Measurements from ENCODE around the gene CGB7.
A peak's percentile ranks its signal among the peaks of the same experiment; 100 is the strongest.
"Not testable (repeated sequence)": the region's sequence is repeated elsewhere in the genome, so short reads cannot be mapped to it uniquely, and the experiment has no call there.

CGB7 gene

DNA sequence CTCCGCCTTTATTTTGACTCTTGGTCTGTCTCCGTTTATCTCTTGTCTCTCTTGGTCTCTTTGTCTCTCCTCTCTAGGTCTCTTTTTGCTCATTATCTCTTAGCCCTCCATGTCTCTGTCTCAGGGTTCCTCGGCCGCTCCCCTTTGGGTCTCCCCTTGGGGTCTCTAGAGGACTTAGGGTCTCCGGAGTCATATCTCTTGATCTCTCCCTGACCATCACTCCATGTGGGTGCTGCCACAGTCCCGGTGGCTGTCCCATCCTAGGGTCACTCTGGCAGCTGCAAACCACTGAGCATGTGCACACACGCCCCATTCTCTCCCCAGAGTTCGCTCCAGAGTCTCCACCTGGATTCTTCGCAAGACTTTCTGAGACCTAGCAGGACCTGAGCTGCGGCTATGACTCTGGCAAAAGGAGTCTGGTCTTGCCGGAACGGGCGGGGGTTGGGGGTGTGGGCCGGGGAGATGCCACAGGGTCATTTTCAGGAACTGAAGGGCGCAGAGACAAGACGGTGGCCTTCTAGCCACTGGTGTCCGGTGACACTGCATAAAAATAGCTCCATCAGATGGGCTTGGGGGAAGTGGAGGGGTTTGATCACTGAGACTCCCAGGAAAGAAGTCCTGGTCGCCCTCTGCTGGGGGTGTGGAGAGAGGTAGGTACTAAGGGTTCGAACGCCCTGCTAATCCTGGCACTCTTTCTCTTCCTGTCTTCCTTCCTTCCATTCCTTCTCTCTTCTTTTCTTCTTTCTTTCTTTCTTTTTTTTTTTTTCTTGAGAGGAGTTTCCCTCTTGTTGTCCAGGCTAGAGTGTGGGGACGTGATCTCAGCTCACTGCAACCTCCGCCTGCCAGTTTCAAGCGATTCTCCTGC lies 16.2 kb upstream of the CGB7 start:
- no peak for FAIRE-seq
- DNase-seq (ENCODE audit: low spot score), result no peak

DNA sequence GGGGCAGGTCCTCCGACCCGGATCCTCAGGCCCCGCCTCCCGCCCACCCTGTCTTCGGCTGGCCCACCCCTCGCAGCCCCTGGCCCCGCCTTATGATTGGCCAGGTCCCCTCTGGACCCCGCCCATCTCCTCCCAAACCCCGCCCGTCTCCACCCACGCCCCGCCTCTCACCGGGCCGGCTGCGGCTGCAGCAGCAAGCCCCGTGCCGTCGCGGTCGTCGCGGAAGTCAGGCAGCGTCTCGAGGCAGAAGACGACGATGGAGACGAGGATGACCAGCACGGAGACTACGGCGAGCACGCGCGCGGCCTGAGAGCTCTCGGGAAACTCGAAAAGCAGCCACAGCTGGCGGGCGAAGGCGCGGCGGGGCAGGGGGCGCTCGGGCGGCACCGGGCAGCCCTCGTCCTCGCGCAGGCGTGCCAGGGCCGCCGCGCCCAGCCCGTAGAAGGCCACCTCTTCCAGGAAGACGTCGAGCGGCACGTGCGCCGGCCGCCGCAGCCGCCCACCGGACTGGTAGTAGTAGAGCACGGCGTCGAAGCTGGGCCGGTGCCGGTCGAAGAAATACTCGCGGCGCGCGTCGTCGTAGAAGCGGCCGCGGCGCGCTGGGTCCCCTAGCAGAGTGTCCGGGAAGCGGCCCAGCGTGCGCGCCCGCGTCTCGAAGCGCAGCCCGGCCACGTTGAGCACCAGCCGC lies 14.5 kb upstream of the CGB7 start:
- DNase-seq (ENCODE audit: low spot score), result no peak
- no peak for FAIRE-seq

DNA sequence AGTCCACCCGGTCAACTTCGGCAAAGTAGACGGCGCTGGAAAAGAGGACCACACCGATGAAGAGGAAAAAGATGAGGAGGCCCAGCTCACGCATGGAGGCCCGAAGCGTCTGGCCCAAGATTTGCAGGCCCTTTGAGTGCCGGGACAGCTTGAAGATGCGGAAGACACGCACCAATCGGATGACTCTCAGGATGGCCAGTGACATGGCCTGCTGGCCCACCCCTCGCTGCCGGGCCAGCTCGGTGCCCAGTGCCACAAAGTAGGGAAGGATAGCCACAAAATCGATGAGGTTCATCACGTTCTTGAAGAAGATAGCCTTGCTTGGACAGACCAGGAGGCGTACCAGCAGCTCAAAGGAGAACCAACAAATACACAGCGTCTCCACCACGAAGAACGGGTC lies 12.9 kb upstream of the CGB7 start:
- DNase-seq (ENCODE audit: low spot score) (no peak), FAIRE-seq (no peak)

DNA sequence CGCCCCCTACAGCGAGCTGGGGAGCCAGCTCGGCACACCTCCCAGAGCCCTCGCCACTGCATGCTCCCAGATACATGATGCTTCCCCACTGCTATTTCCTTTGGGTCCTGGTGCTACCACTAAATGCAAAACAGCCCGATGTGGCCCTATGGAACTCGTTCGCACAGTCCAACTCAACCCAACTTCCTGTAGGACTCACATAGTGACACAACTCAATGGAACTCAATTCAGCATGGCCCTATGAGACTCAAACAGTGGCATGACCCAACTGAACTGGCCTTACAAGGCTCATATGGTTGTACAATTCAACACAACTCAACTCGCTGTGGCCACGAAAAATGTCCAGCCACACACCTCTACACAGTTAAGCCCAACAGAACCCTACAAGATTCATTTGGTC lies 11.5 kb upstream of the CGB7 start:
- DNase-seq (ENCODE audit: low spot score) (no peak), FAIRE-seq (no peak)

DNA sequence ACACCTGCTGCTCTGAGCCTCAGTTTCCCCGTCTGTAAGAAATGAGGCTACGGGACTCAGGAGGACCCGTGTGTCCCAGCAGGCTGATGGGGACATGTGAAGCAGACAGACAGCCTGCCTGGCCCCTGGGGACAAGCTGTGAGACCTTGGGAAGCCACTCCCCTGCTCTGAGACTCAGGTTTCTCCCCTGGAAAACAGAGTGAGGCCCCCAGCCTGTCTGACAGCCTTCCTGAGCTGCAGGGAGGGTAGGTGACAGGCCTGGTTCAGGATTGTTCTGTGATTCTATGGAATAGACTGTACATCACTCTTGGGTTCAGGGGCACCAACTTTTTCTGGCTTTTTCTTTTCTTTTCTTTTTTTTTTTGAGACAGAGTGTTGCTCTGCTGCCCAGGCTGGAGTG lies 10.0 kb upstream of the CGB7 start:
- DNase-seq (ENCODE audit: low spot score) (no peak), FAIRE-seq (no peak)

DNA sequence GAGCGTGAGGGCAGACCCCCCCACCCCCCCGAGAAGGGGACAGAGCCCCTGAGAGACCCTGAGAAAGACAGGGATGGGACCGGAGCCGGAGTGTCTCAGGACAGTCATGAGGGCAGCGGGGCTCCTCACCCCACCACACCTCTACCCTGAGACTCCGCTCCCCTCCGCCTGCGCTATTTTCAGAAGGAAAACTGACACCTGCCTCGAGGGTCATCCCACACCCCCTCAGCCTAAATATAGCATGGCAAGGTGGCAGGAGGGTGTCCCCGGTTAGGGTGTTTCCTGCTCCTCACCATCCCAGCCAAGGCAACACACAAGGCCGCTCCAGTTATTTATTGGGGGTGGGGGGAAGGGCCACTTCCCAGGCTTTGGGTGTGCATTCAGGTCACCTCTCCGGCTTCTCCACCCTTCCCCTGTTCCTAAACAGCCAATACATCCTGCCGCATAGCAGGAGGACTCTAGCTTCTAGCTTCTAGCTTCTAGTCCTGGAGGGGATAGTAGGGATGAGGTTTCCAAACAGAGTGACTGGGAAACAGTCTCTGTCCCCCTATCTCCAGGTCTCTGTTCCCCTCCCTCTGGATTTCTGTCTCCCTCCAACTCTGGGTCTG lies 8.5 kb upstream of the CGB7 start:
- DNase-seq (ENCODE audit: low spot score) (no peak), FAIRE-seq (no peak)

DNA sequence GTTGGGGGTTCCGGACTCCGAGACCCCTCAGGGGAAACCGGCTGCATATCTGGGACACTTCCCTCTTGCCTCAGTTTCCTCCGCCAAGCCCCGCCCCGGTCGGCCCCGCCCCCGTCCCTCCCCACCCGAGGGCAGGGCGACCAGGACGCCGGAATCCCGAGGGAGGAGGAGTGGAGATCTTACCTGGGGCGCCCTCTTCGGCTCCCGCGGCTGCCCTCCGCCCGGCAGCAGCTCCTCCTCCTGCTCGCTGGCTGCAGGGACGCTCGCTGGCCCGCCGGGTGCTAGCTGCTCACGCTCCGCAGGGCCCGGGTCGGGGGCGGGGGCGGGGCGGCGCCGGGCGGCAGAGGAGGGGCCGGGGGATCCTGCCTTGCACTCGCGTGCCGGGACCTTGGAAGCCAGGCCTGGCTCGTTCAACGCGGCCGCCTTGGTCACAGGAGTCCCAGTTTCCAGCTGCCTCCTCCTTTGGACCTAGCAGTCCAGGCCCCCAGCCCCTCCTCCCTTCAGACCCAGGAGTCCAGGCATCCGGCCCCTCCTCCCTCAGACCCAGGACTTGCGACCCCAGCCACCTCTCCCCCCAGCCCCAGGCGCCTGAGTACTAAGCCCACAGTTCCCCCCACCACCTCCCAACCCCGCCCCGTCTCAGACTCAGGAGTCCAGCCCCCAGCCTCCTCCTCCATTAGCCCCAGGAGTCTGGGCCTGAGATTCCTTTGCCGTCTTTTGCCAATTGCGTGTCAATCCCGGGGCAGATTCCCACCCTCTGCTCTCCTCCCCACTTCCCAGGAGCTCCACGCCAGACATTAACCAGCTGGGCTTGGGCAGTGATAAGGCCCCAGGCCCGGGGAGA lies 7.4 kb upstream of the CGB7 start, which contains the start of gene NTF4:
Gene NTF4 (minus strand): TSS at position 51 of the 844 bp plus-strand sequence. CDS start 2,821 bp downstream, outside the sequence.
- DNase-seq (ENCODE audit: low spot score) (peak; percentile 83), FAIRE-seq (peak; percentile 59)

DNA sequence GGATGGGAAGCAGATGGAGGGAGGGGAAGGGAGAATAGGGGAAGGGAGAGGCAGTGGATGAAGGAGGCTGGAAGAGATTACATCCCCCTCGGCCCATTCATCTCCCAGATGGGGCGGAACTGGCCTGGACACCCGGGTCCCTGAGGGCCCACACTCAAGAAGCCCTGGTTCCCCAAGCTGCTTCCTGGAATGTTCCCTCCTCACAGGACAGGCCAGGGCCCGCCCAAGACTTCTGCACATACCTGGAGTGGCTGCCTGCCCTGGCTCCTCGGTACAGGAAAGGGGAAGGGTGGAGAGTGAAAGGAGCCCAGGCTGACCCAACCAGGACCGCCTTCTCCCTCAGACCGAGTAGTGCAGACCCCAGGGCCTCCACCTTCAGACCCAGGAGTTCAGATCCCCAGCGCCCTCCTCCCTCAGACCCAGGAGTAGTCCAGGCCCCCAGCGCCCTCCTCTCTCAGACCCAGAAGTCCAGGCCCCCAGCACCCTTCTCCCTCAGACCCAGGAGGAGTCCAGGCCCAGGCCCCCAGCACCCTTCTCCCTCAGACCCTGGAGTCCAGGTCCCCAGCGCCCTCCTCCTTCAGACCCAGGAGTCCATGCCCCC lies 6.6 kb upstream of the CGB7 start:
- no peak for FAIRE-seq
- DNase-seq (ENCODE audit: low spot score), result no peak

DNA sequence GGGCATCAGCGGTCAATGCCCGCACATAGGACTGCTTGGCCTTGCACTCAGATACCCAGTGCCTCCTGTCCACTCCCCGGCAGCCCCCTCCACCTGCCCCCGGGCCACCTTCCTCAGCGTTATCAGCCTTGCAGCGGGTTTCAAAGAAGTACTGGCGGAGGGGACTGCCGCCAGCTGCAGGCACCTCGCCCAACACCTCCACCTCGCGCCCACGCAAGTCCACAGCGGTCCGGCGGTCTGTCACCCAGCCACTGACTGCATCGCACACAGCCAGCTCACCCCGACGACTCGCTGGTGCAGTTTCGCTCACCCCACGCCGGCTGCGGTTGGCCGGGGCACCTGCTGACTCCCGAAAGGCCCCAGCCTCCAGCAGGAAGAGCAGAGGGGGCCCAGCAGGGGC lies 3.9 kb upstream of the CGB7 start:
- FAIRE-seq, result no peak
- DNase-seq (ENCODE audit: low spot score), result no peak

DNA sequence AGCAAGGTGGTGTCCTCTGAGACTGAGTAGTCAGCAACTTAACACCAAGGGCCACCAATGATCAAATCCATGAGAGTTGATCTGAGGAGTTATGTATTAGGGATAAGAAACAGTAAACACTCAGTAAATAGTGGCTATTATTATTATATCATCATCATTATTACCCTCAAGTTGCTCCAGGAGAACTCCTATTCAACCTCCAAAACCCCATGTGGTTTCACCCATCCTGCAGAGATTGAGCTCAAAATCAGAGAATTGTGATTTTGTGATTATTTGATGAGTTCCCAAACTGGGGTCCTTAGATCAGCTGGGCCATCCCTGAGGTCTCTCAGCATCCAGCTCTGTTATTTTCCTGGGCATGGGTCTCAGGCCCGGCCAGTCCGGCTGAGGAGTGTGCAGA lies 3.5 kb upstream of the CGB7 start:
- DNase-seq (ENCODE audit: low spot score) (no peak), FAIRE-seq (no peak)

DNA sequence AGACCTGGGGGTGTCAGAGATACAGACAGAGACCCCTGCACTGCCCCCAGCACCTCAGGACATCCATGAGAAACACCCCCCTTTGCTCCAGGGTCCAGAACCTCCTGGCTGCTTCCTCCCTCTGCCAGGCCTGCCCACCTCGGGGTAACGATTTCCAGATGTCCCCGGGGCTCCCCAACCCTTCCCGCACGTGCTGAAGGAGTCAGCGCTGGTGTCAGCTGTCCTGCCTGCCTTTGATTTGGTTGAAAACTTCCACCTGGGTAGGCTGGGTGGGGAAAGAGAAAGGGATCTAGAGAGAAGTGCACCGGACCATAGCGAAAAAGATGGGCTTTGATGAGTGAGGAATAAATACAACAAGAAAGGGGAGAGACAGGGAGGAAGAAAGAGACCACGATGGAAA lies 1.5 kb upstream of the CGB7 start:
- DNase-seq (ENCODE audit: low spot score) (no peak), FAIRE-seq (no peak)

DNA sequence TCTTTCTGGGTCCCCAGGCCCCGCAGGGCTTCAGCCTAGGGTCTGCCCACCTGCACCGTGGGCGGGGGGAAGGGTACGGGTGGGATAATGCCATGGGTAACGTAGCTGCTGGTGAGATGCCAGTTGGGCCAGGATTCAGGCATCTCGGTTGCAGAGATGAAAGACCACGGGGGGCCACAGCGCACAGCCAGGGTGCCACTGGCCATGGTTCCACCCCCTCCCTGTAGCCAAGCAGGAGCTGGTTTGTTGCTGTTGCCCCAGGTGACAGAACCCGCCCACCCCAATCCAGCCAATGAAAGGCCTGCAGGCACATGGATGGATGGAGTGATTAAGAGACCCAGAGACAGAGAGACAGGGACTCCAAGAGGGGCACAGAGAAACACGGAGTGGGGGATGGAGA lies 1.0 kb upstream of the CGB7 start:
- DNase-seq (ENCODE audit: low spot score), result no peak
- no peak for FAIRE-seq

DNA sequence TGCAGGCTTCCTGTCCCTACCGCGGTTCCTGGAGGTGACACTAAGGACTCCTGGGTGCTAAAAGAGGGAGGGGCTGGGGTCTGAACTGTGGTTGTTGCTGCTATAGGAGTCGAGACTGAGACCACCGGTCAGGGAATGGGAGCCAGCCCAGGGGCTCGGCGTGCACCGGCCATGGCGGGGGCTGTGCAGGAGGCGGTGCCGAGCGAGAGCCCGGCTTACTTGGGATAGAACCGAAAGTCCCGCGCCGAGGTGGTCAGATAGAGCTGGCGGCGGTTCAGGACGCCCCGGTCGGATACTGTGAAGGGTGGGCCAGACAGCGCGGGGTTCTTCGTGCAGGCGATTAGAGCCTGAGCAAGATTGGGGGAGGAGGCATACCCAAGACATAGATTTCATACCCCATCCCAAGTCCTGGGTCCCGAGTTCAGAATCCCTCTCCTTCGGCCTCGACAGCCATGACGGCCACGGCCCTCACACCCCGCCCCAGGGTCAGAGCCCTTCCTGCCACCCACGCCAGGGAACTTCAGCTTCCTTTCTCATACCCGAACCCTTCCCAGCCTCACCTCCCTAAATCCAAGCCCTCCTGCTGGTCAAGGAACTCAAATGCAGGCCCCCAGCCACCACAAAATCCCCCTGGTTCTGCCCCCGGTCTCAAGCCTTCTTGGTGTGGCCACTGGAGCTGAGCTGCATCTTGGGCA lies 500 bp downstream of the CGB7 start:
- not testable (repeated sequence) for DNase-seq (ENCODE audit: low spot score); FAIRE-seq

DNA sequence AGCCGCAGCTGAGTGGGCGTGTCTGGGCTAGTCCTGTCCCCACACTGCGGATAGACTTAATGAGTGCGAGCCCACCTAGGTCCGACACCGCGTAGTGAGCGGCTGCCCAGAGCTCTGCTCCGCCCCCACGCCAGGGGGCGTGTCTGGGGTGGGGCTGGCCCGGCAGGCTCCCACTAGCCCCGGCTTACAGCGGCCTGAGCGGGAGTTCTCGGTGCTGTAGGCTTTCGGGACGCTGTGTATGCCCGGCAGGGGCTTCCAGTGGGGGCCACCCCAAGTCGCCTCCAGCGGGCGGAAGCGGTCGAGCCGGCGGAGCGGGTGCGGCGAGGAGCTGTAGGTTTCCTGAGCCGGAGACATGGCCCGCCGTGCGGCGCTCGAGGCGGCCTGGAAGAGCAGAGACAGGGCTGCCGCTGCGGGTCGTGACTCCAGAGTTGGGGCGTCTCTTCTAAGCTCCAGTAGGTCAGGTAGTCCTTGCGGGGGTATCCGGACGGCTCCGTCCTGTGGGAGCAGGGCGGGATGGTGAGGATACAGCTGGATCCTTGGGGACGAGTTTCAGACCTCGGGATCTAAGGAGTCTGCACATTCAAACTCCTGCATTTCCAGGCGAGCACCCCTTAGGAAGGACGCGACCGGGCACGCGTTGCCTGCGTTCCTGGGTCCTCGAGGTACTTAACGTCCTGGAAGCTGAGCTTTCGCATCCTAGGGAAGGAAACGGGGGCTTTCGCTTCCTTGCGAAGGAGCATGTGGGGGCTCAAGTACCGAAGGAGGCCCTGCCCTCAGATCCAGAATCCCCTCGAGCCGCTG lies 1.2 kb downstream of the CGB7 start:
- peak; percentile 61 for FAIRE-seq
- peak; percentile 85 for DNase-seq (ENCODE audit: low spot score)

DNA sequence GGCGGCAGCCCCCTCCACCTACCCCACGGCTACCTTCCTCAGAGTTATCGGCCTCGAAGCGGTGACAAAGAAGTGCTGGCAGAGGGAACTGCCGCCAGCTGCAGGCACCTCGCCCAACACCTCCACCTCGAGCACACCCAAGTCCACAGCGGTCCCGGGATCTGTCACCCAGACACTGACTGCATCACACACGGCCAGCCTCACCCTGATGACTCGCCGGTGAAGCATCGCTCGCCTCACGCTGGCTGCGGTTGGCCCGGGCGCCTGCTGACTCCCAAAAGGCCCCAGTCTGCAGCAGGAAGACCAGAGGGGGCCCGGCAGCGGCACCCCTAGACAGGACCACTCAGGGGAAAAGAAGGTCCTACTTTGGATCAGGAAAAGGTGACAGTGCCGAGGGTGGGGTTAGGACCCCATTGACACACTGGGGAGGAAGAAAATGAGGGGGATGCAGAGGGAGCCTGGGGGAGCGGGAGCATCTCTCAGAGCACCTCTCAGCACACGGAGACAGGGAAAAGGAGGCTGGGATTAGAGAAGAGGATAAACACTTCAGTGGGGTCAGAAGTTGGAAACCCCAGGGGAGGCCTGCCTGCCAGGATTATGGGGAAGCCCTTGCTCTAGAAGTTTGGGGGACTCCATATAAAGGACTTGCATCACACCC lies 7.0 kb downstream of the CGB7 start:
- DNase-seq (ENCODE audit: low spot score), result peak; percentile 68
- not testable (repeated sequence) for FAIRE-seq

DNA sequence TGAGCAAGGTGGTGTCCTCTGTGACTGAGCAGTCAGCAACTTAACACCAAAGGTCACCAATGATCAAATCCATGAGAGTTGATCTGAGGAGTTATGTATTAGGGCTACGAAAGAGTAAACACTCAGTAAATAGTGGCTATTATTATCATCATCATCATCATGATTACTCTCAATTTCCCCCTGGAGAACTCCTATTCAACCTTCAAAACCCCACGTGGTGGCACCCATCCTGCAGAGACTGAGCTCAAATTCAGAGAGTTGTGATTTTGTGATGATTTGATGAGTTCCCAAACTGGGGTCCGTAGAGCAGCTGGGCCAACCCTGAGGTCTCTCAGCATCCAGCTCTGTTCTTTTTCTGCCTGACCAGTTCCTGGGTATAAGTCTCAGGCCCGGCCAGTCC lies 7.7 kb downstream of the CGB7 start:
- not testable (repeated sequence) for FAIRE-seq; DNase-seq (ENCODE audit: low spot score)

DNA sequence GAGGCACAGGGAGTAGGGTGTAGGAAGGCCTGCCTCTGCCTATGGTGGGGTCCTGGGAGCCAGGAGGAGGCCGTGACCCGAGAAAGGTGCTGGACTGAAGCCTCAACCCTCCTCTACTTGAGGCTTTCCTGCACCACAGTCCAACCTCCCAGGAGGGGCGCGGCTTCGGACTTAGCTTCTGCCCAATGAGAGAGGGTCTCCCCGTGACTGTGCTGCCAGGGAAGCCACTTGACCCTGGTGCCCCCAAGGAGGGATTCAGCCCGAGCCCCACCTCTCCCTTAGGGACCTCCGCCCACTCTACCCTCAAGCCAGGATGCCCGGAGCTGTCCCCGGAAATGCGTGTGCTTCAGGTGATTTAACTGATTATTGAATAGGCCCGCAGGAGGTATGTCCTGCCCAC lies 8.5 kb downstream of the CGB7 start, which contains the start of gene CGB8:
Gene CGB8 (minus strand): TSS at position 101 of the 400 bp plus-strand sequence. CDS start 372 bp downstream, outside the sequence.
- FAIRE-seq; DNase-seq (ENCODE audit: low spot score): not testable (repeated sequence)

DNA sequence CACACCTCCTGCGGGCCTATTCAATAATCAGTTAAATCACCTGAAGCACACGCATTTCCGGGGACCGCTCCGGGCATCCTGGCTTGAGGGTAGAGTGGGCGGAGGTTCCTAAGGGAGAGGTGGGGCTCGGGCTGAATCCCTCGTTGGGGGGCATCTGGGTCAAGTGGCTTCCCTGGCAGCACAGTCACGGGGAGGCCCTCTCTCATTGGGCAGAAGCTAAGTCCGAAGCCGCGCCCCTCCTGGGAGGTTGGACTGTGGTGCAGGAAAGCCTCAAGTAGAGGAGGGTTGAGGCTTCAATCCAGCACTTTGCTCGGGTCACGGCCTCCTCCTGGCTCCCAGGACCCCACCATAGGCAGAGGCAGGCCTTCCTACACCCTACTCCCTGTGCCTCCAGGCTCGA lies 14.0 kb downstream of the CGB7 start, which contains the start of gene CGB5:
Gene CGB5 (plus strand): TSS at position 301 of the 400 bp plus-strand sequence. CDS start 362 bp downstream, outside the sequence.
- DNase-seq (ENCODE audit: low spot score); FAIRE-seq: not testable (repeated sequence)

All from urothelium cell line (cell line).